ENCODE measurements around the gene WDR33.

- no peak for TF ChIP-seq YY1 (IDR thresholded peaks at IDR 0.05; ENCODE audit: insufficient read depth, insufficient read length)
- TF ChIP-seq ZNF274 (IDR thresholded peaks at IDR 0.05; ENCODE audit: low read depth, low read length), result no peak
Measured at GRCh38 chr2:127673291-127674069, 137.5 kb downstream of the WDR33 start.
